Brain microvascular endothelial cell (primary cell): ENCODE results near the gene MPP2.
"Not testable (repeated sequence)": the region's sequence is repeated elsewhere in the genome, so short reads cannot be mapped to it uniquely, and the experiment has no call there.

Source experiments
- DNase-seq: peaks from one replicate; pipeline ENCODE4 v3.0.0-alpha.2; 2020
- H3K27ac ChIP-seq: fragments of 250-450 bp; sonication (Bioruptor Pico); 2 replicates; pipeline ENCODE4 v1.5.1; 2020; ENCODE audit warnings: mild to moderate bottlenecking, moderate library complexity
- H3K27me3 ChIP-seq: fragments of 250-450 bp; sonication (Bioruptor Pico); replicated peaks from 2 replicates; pipeline ENCODE4 v1.5.1; 2020; ENCODE audit warnings: mild to moderate bottlenecking
- H3K36me3 ChIP-seq: fragments of 250-450 bp; sonication (Bioruptor Pico); replicated peaks from 2 replicates; pipeline ENCODE4 v1.5.1; 2020; ENCODE audit warnings: mild to moderate bottlenecking
- H3K4me3 ChIP-seq: 2 replicates; pipeline ENCODE4 v1.5.1; 2011; ENCODE audit warnings: low read depth, mild to moderate bottlenecking, control low read depth, low read length, moderate library complexity
- CTCF ChIP-seq: IDR thresholded peaks from 2 replicates; pipeline ENCODE4 v1.5.1; 2011; ENCODE audit warnings: low read depth, mild to moderate bottlenecking, moderate library complexity, low read length, control low read depth, inconsistent platforms; ENCODE audit errors: missing control alignments
- in situ Hi-C: cut with HindIII; loops from 2 replicates; pipeline ENCODE4 v1.10.0; 2017; ENCODE audit warnings: low sequenced_read_pairs, low pct_ligation_motif_present

The MPP2 gene

DNA sequence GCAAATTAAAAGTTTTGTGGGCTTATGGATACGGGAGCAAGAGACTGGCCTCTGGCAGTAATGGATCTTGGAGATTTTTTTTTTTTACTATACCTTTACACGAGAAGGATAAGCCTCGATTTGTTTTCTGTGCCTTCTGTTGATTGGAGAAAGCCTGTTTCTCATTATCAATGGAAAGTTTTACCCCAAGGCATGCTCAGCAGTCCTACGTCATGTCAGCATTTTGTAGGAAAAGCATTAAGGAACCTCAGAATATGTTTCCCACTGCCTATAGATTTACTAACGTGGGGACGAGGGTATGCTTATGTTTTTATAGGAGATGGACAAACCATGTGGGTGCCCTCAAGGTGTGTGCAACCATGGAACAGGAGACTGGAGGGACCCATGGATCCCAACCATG lies 33.5 kb downstream of the MPP2 start:
- TF ChIP-seq CTCF: no peak
- H3K27ac ChIP-seq: no peak overlapping the region
- no peak overlapping the region for H3K4me3 ChIP-seq
- H3K27me3 ChIP-seq: peaks cover 3% of the 10 kb centered on the region
- in situ Hi-C loops: no loop called here
- no peak for DNase-seq
- no peaks in the 10 kb centered on the region for H3K36me3 ChIP-seq

DNA sequence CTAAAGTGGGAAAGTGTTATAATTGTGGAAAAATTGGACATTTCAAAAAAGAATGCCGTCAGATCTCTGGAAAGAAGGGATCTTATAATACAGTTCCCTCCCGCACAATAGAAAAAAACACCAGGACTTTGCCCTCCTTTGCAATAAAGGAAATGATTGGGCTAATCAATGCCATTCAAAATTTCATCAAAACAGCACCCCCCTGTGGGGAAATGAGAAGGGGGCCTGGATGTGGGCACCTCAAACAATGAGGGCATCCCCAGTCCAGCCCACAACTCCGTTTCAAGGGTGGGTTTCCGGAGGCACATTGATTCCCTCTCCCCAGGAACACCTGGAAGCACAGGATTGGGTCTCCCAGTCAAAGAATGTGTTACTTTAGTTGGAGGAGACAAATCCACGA lies 34.2 kb downstream of the MPP2 start:
- peaks cover 7% of the 10 kb centered on the region for H3K27me3 ChIP-seq
- in situ Hi-C loops: no loop called here
- no peak for DNase-seq
- no peak overlapping the region for H3K4me3 ChIP-seq
- no peaks in the 10 kb centered on the region for H3K36me3 ChIP-seq
- no peak overlapping the region for H3K27ac ChIP-seq
- TF ChIP-seq CTCF: peak; percentile 22

DNA sequence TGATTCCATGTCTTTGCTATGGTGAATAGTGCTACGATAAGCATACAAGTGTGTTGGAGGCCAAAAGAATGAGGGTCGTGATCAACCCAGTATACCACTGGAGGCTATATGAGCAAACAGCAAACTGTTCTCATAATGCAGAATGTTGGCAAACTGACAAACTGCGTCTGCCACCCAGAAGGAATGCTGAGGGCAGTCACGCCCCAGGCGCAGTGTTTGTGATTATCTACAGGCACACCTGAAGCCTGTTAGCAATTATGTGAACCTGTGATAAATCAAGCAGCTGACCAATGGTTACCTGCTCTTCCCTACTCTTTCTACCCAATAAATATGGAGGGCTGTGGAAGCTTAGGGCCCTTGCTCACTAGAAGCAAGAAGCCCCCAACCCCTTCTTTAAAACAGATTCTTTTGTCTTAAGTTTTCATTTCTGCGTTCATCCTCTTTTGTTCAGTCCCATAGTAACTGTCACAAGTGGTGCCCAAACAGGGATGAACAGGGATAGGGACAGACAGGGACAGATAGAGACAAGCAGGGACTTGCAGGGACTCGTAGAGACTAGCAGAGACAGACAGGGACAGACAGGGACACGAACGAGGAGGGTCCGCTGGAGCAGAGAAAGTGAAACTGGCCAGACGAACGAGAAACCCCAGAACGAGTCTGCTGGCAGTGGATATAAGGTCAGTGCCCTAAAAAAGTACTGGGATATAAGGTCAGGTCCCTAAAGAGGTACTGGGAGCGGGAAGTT lies 35.2 kb downstream of the MPP2 start:
- no peak for DNase-seq
- Histone ChIP-seq H3K27ac (no peak overlapping the region), H3K27me3 (peaks cover 12% of the 10 kb centered on the region), H3K36me3 (no peaks in the 10 kb centered on the region), H3K4me3 (no peak overlapping the region)
- TF ChIP-seq CTCF: no peak
- in situ Hi-C loops: no loop called here

DNA sequence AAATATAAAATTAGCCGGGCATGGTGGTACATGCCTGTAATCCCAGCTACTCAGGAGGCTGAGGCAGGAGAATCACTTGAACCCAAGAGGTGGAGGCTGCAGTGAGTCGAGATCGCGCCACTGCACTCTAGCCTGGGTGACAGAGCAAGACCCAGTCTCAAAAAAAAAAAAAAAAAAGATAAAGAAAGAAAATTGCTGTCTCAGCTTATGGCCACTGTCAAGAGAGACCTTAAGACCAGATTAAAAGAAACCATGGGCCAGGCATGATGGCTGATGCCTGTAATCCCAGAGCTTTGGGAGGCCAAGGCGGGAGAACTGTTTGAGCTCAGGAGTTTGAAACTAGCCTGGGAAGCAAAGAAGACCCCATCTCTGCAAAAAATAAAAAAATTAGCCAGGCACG lies 38.3 kb downstream of the MPP2 start:
- H3K27ac ChIP-seq, DNase-seq, H3K36me3 ChIP-seq, H3K4me3 ChIP-seq, in situ Hi-C loops: not testable (repeated sequence)
- H3K27me3 ChIP-seq: peaks cover 17% of the 10 kb centered on the region

GRCh38 chr17:43868226-43868994 lies 38.9 kb downstream of the MPP2 start:
- no peak for TF ChIP-seq CTCF
- Histone ChIP-seq H3K27me3 (peaks cover 17% of the 10 kb centered on the region), H3K4me3 (no peak overlapping the region), H3K36me3 (no peaks in the 10 kb centered on the region), H3K27ac (no peak overlapping the region)
- DNase-seq: no peak
- in situ Hi-C loops: no loop called here

DNA sequence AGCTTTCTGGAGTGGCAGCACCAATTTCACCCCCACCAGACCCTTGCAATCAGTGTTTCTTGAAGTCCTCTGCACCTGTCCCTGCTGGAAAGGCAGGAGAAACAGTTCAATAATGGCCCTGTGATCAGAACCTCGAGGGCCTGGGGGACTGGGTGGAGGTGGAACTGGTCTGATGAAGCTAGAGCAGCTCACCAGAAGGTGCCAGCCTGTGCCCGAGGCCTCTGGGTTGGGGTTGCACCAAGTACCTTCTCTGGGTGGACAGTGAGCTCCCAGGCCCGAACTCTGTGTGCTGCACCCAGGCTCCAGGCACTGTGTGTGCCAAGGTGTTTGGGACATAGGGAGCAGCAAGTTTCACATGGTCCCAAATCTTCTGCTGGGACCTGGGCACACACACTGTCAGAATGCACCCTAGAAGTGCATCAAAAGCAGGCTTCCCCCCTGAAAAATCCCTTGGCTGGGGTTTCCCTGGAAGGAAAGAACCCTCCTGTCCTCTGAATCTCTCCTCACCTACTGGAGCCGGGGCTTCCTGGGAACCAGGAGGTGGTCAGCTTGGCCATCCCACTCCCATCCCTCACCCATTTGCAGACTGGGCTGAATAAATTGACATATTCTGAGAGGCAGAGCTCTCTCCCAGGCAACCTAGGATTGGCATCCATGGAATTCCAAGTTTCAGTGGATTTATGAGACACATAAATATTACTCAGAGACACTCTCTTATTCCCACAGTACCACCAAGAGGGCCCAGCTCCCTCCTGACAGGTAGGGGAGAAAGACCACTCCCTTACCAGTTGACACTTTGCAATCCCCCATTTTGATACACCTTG lies 43.0 kb downstream of the MPP2 start:
- Histone ChIP-seq H3K36me3 (no peaks in the 10 kb centered on the region), H3K4me3 (no peak overlapping the region), H3K27me3 (peaks cover 14% of the 10 kb centered on the region), H3K27ac (no peak overlapping the region)
- in situ Hi-C loops: no loop called here
- TF ChIP-seq CTCF: no peak
- DNase-seq: no peak
